Activated naive CD4-positive, alpha-beta T cell treated with anti-CD3 and anti-CD28 coated beads, Interleukin-2, amount 50 U/mL, for 24 hours (primary cell): ENCODE measurements around the gene CDK11B.
"Not testable (repeated sequence)": the region's sequence is repeated elsewhere in the genome, so short reads cannot be mapped to it uniquely, and the experiment has no call there.

ENCODE experiments used
- H3K27ac Mint-ChIP-seq: one replicate; pipeline ENCODE4 v1.8.0; 2021; ENCODE audit warnings: mild to moderate bottlenecking, mixed read lengths
- H3K27me3 Mint-ChIP-seq: one replicate; pipeline ENCODE4 v1.8.0; 2021; ENCODE audit warnings: mixed read lengths
- H3K36me3 Mint-ChIP-seq: one replicate; pipeline ENCODE4 v1.8.0; 2021; ENCODE audit warnings: mixed read lengths
- H3K4me1 Mint-ChIP-seq: one replicate; pipeline ENCODE4 v1.8.0; 2021; ENCODE audit warnings: mixed read lengths
- H3K4me3 Mint-ChIP-seq: one replicate; pipeline ENCODE4 v1.8.0; 2021; ENCODE audit warnings: mild to moderate bottlenecking, mixed read lengths
- H3K9me3 Mint-ChIP-seq: one replicate; pipeline ENCODE4 v1.8.0; 2021; ENCODE audit warnings: mixed read lengths

Gene CDK11B

DNA sequence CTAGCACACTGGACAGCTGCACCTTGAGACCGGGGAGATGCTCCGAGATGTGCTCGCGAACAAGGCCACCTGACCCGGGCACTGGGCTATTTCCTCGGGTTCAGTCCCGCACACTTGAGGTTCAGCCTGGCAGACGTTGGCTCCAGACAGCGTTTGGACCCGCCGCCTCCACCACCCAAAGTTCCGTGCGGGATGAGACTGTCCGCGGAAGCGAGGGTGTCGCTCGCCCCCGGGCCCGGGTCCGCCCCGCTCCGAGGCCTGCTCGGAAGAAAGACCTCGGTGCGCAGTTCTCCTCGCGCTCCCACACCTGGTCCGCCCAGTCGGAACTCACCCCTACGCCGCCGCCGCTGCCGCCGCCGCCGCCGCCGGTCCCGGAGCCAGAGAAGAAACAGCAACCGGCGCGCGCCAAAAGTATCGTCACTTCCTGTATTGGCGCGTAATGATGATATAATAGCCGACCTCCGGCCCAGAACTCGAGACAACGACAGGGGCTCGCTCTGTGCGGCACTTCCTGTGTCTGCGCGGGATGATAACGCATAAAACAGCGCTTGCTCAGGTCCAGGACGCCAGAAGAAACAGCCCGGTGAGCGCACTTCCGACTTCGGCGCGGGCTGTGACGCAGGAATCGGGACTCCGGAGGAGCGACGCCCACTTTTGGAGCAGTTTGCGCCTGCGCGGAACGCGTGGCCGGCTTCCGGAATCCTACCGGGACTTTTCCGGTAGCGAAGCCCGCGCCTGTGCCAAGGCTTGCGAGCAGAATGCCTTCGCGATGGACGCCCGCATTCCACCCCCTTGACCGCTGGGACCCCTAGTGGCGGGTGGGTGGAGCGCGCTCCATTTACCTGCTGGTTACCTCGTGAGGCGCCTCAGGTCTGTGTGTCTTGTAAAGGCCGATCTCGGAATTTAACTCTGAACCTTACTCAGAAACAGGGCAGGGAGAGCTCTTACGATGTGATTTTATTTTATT is at the start of gene CDK11B:
TSS of gene CDK11B (minus strand) at position 422 of the 967 bp plus-strand sequence. CDS start 1,519 bp downstream, outside the sequence.
- H3K36me3 Mint-ChIP-seq, H3K9me3 Mint-ChIP-seq, H3K27me3 Mint-ChIP-seq, H3K4me1 Mint-ChIP-seq: not testable (repeated sequence)
- H3K27ac Mint-ChIP-seq: peak within 1 kb of the TSS; percentile 100
- H3K4me3 Mint-ChIP-seq: peak within 1 kb of the TSS; percentile 94

- not testable (repeated sequence) for H3K27me3 Mint-ChIP-seq, H3K36me3 Mint-ChIP-seq, H3K9me3 Mint-ChIP-seq, H3K27ac Mint-ChIP-seq, H3K4me3 Mint-ChIP-seq, H3K4me1 Mint-ChIP-seq
Measured at GRCh38 chr1:1707897-1708296, 49.1 kb upstream of the CDK11B start.

DNA sequence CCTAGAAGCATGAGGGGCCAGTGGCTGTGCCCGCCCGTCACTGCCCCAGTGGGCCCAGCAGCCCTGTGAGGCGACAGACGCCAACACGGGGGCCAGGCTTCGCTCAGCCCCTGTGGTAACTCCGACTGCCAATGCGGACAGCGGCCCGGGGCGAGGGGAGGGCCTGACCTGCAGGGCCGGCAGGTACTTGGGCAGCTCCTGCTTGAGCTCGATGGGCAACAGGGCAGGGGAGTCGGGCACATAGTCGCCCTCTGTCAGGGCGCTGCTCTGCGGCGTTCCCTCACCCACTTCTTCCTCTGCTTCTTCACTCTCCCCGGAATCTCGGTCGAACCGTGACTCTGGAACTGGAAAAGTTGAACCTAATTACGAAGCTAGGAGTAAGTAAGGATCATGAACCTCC is 48.4 kb upstream of the CDK11B start:
- H3K9me3 Mint-ChIP-seq, H3K4me1 Mint-ChIP-seq, H3K4me3 Mint-ChIP-seq, H3K27me3 Mint-ChIP-seq, H3K27ac Mint-ChIP-seq, H3K36me3 Mint-ChIP-seq: not testable (repeated sequence)

GRCh38 chr1:1705623-1706022 is 46.8 kb upstream of the CDK11B start:
- H3K4me1 Mint-ChIP-seq, H3K4me3 Mint-ChIP-seq, H3K27me3 Mint-ChIP-seq, H3K27ac Mint-ChIP-seq, H3K36me3 Mint-ChIP-seq, H3K9me3 Mint-ChIP-seq: not testable (repeated sequence)

GRCh38 chr1:1704284-1704957 is 45.6 kb upstream of the CDK11B start:
- H3K4me3 Mint-ChIP-seq, H3K9me3 Mint-ChIP-seq, H3K4me1 Mint-ChIP-seq, H3K27ac Mint-ChIP-seq, H3K36me3 Mint-ChIP-seq, H3K27me3 Mint-ChIP-seq: not testable (repeated sequence)

GRCh38 chr1:1703796-1704195 is 45.0 kb upstream of the CDK11B start:
- H3K4me1 Mint-ChIP-seq: no peaks in the 10 kb centered on the region
- no peaks in the 10 kb centered on the region for H3K9me3 Mint-ChIP-seq
- H3K36me3 Mint-ChIP-seq: peaks cover 4% of the 10 kb centered on the region
- no peaks in the 10 kb centered on the region for H3K27me3 Mint-ChIP-seq
- no peak overlapping the region for H3K27ac Mint-ChIP-seq
- H3K4me3 Mint-ChIP-seq: no peak overlapping the region

DNA sequence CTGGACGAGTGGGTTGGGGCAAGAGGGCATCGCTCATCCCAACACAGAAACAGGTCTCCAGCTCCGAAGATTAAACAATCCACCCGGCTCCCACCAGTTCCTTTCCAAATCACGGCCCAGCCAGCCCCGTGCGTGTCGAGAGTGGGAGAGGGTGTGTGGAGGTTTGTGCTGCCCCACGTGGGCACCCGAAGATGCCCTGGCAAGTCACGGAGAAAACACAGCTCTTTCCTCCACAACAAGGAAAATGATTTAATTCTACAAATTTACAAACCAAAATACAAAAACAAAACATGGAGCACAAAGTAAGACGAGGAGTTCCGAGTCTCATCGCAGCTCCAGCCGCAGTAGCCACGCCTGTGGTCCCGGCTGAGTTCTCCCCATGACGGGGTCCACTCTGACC is 43.7 kb upstream of the CDK11B start:
- not testable (repeated sequence) for H3K27ac Mint-ChIP-seq, H3K4me1 Mint-ChIP-seq, H3K27me3 Mint-ChIP-seq, H3K4me3 Mint-ChIP-seq, H3K9me3 Mint-ChIP-seq, H3K36me3 Mint-ChIP-seq

DNA sequence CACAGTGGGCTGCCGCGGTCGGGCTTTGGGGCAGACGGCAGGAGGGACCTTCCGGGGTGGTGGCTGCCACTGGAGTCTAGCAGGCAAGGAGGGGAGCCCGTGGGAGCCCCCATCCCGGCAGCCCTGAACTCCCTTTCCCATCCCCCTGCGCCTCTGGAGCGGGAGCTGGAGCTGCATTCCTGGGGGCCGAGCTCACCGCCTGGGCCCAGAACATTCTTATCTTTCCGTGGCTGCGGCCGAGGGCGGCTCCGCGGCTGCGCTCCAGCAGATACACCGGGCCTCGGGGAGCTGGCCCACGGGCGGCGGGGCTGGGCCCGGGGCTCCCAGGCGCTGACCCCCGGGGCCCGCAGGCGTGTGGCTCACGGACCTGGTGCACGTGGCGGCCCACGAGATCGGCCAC is 41.8 kb upstream of the CDK11B start:
- H3K9me3 Mint-ChIP-seq, H3K27me3 Mint-ChIP-seq, H3K27ac Mint-ChIP-seq, H3K4me3 Mint-ChIP-seq, H3K4me1 Mint-ChIP-seq, H3K36me3 Mint-ChIP-seq: not testable (repeated sequence)

- not testable (repeated sequence) for H3K9me3 Mint-ChIP-seq, H3K4me3 Mint-ChIP-seq, H3K27me3 Mint-ChIP-seq, H3K27ac Mint-ChIP-seq, H3K36me3 Mint-ChIP-seq, H3K4me1 Mint-ChIP-seq
Measured at GRCh38 chr1:1700067-1700466, 41.3 kb upstream of the CDK11B start.

GRCh38 chr1:1699061-1699460 is 40.3 kb upstream of the CDK11B start:
- H3K4me1 Mint-ChIP-seq, H3K4me3 Mint-ChIP-seq, H3K9me3 Mint-ChIP-seq, H3K36me3 Mint-ChIP-seq, H3K27ac Mint-ChIP-seq, H3K27me3 Mint-ChIP-seq: not testable (repeated sequence)

GRCh38 chr1:1697358-1698183 is 38.8 kb upstream of the CDK11B start:
- not testable (repeated sequence) for H3K27ac Mint-ChIP-seq, H3K4me1 Mint-ChIP-seq, H3K36me3 Mint-ChIP-seq, H3K27me3 Mint-ChIP-seq, H3K4me3 Mint-ChIP-seq, H3K9me3 Mint-ChIP-seq

DNA sequence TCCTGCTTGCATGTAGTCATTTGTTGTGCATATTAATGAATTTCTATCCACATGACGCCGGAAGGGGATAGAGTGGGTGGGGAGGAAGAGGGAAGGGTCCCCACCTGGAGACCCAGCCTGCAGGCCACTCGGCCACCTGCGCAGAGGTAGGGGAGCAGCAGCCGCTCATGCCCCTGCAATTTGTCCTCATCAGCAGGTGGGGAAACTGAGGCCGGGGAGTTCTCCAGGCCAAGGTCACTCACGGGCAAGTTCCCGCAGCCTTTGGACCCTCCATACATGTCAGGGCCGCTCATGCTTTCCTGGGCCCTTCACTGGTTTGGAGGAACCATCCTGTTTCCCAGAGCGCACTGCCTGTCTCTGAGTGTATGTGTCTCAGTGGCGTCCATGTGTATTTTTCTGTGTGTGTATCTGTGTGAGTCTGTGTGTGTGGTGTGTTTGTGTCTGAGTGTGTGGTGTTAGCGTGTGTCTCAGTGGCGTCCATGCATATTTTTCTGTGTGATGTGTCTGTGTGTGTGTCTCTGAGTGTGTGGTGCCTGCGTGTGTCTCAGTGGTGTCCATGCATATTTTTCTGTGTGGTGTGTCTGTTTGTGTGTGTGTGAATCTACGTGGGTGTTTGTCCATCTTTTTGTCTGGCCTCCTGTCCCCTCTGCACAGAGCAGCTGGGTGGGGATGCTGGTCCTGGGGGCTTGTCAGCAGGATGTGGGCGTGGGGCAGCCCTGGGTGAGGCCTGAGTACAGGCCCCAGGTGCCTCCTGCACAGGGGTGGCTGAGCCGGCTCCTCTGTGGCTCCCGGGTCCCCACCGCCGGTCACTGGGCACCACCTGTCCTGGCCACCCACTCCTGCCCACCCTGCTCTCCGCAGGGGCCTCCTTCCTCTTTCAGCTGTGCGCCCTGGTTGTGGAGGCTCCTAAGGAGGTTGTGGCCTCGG is 37.9 kb upstream of the CDK11B start:
- H3K36me3 Mint-ChIP-seq, H3K4me3 Mint-ChIP-seq, H3K9me3 Mint-ChIP-seq, H3K27me3 Mint-ChIP-seq, H3K4me1 Mint-ChIP-seq: not testable (repeated sequence)
- peak overlapping the region; percentile 78 for H3K27ac Mint-ChIP-seq

DNA sequence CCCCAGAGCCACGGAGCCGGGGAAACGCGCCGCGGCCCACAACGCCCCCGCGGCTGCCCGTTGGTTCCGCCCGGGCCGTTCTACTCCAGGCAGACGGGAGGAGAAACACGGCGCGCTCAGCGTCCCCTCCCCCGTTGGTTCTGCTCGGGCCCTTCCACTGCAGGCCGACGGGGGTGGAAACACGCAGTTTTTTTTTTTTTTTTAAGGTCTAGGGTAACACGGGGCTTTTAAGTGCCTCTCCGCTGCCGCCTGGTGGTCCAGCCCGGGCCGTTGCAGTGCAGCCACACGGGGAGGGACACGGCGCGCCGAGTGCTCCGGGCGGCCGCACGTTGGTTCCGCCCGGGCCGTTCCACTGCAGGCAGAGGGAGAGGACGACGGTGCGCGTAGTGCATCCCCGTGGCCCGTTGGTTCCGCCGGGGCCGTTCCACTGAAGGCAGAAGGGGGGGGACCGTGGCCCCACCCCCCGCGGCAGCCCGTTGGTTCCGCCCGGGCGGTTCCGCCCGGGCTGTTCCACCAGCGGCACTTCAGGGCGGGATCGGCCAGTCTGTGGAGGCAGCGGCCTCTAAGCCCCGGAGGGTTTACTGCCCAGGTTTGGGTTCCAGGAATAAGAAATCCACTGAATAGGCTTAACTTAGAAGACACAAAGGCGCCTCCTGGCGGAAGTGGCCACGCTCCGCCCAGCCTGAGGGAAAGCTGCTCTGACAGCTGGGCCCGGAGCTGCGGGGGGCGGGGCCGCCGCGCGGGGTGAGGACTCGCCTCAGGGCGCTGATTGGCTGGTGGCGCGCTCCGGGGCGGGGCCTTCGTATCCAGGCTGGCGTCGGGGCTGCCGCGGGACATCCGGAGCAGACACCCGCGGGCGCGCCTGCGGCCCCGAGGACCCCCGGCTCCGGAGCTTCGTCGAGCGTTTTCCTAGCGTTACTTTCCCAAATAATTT is 34.2 kb upstream of the CDK11B start, which contains the start of gene SLC35E2B:
TSS of gene SLC35E2B (minus strand) at position 82 of the 934 bp plus-strand sequence. CDS start 16,096 bp downstream, outside the sequence.
- H3K27me3 Mint-ChIP-seq, H3K36me3 Mint-ChIP-seq, H3K9me3 Mint-ChIP-seq: not testable (repeated sequence)
- Mint-ChIP-seq H3K4me3 (peak within 1 kb of the TSS; percentile 69), H3K4me1 (peaks cover 25% of the 10 kb centered on the region), H3K27ac (peak within 1 kb of the TSS; percentile 76)

DNA sequence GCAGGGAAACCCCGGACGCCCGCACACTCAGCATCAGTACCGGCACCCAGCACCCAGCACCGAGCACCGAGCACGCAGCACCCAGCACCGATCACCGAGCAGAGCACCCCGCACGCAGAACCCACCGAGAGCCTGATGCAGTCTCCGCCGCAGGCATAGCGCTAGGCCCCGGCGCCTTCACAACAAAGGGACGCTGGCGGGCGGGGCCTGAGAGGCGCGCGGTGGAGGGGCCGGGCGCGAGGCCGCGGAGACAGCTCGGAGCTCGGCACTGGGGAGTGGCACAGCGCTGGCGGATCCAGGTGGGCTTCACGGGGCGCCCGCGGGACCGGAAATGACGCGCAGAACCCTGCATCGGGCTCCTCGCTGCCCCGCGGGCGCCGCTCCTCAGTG is 33.5 kb upstream of the CDK11B start:
- H3K4me1 Mint-ChIP-seq: peaks cover 31% of the 10 kb centered on the region
- H3K27me3 Mint-ChIP-seq, H3K27ac Mint-ChIP-seq, H3K36me3 Mint-ChIP-seq, H3K4me3 Mint-ChIP-seq, H3K9me3 Mint-ChIP-seq: not testable (repeated sequence)
